Umbilical cord (tissue), 2 donors: ENCODE measurements around the gene SFTA2. TPM values are rescaled to one million over a fixed set of nuclear protein-coding genes. Genes with fewer than 3 reads are reported as not detected.
"Not testable (repeated sequence)": the region's sequence is repeated elsewhere in the genome, so short reads cannot be mapped to it uniquely, and the experiment has no call there.

Source experiments
- DNase-seq: peaks from one replicate; pipeline ENCODE4 v3.0.0-alpha.2; 2015; ENCODE audit warnings: low spot score
- total RNA-seq: library from RNA; depleted of rRNA; stranded (reverse); fragments of >200 nt; gene quantifications from one replicate; pipeline ENCODE4 v1.2.3, GENCODE V29; 2014; ENCODE audit warnings: low replicate concordance; ENCODE audit not compliant: insufficient read depth

Gene SFTA2
- total RNA-seq, 1 donor from 2014 or later = not detected

GRCh38 chr6:30942338-30943060, 10.5 kb upstream of the SFTA2 start:
- DNase-seq = peak; percentile 81

GRCh38 chr6:30940361-30940986, 8.5 kb upstream of the SFTA2 start, which contains the start of gene MUCL3:
Gene MUCL3 (plus strand): TSS chr6:30940973. CDS start chr6:30941000, 27 bp downstream.
- no peak for DNase-seq

DNA sequence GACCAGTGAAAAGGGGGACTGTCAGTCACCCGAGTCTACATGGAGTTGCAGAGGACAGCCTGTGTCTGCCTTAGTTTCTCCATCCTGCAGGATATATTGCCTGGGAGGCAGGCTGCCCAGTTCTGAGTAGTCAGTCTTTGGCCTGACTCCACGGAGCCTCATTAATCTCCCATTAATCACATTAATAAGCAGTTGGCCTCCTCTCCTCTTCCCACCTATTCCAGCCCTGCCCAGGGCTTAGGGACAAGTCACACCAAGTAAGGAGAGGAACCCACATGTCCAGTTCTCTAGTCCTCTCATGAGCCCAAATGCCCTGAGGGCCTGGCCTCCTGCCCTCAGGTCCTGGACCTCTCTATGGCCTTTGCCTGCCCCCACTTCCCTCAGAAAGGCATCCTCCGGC, 7.5 kb upstream of the SFTA2 start:
- no peak for DNase-seq

GRCh38 chr6:30938730-30939129, 6.8 kb upstream of the SFTA2 start:
- no peak for DNase-seq

GRCh38 chr6:30937265-30937664, 5.3 kb upstream of the SFTA2 start:
- DNase-seq = no peak

DNA sequence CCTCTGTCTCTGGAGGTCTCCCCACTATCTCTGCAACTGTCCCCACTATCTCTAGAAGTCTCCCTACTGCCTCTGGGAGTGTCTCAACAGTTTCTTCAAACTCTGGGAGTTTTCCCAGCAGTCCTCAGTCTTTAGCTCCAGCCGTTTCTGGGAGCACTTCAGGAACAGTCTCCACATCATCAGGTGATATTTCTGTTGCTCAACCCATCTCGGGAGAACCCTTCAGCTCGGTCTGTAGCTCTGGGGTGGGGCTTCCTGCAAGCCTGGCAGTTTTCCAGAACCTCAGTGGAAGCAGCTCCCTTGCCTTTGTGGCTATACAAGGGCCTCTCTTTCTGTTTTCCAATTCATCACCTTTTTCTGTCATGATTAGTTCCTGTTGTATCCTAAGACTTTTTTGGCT, 3.0 kb upstream of the SFTA2 start:
- no peak for DNase-seq

DNA sequence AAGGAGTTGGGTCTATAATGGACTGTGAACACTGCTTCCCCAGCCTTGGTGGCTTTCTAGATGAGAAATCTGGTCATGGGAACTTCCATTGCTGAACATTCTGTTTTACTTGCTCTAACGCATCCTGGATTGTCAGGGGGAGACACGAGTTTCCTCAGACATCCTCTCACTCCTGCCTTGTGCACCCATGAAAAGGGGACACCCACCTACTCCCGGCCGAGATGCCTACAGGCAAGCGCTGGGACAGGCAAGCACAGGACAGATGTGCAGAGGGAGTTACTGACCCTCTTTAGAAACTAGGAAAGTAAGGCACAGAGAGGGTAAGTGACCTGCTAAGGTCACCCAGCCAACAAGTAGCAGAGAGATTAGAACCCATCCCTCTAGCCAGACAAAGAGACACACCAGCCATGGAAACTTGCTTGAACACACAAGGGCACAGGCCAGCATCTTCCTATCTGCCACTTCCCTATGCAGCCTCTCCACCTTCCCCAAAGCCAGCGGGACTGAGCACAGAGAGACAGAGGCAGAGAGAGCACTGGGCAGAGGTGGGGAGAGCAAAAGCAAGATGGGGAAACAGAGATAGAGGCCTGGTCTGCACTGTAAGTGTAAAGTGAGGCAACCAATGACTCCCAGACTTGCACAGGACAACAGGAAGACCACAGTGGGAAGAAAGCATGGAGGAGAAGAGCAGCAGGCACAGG, 845 bp upstream of the SFTA2 start:
- no peak for DNase-seq

DNA sequence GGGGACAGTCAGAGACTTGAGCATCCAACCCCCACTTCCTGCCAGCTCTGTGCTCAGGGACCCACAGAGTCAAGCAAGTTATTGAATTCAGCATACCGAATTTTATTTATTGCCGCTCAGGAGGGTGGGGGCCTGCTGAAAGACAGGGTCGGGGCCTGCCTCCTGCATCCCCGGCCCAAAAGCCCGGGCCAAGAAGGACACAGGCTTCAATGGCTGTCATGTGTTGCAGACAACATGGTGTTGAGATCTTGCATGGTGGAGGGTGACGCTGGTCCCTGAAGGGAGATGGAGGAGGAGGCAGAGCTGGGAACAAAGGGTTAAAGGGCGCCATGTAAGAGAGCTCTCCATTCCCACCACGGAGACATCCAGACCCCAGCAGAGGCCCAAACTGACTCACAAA, 698 bp downstream of the SFTA2 start:
- DNase-seq = no peak

DNA sequence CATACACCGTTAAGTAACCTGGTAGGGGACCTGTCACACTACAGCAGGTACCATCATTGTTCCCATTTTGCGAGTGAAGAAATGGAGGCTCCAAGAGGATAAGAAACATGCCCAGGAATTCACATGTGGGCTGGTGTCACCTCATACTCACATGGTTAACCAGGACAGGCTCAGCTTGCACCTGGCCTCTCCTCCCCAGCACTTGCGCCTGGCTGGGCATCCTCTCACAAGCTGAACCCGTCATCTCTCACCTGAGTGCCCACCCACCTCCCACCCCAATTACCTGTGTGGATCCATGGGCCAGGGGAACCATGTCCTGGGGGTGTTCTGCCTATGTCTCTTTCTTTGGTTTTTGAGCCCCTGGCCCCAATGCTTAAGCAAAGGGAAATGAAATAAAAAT, 1.5 kb downstream of the SFTA2 start:
- no peak for DNase-seq

DNA sequence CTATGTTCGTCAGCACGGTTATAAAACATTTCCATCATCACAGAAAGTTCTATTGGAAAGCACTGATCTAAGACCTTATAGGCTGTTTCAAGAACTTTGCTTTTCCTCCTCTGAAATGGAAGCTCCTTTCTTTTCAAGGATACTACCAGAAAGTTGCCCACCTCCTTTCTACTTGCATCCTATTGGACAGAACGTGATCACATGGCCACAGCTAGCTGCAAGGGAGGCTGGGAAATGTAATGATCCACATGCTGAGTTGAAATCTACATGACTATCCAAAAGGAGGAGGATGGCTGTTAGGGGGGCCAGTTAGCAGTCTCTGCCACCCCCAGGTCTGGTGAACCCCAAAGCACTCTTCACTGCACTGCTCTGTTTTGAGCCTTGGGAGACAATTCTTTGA, 3.3 kb downstream of the SFTA2 start:
- DNase-seq = no peak

GRCh38 chr6:30927080-30927479, 4.9 kb downstream of the SFTA2 start:
- not testable (repeated sequence) for DNase-seq

DNA sequence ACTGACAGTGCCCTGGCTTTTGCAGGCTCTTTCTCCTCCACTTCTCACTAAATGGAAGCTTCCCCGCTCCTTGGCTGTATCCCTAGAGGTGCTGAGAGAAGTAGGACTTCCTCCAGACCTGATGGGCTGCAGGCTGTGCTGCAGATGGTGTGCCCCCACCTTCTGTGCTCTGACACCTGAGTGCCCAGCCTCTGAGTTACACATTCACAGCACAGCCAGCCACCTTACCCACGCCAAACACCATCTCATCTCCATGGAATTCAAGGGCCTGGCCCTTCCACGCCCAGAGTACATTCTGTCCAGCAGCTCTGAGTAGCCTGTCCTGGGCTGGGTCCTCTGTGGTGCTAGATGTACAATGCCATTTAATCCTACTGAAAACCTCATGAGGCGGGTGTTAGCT, 5.3 kb downstream of the SFTA2 start:
- DNase-seq = no peak

DNA sequence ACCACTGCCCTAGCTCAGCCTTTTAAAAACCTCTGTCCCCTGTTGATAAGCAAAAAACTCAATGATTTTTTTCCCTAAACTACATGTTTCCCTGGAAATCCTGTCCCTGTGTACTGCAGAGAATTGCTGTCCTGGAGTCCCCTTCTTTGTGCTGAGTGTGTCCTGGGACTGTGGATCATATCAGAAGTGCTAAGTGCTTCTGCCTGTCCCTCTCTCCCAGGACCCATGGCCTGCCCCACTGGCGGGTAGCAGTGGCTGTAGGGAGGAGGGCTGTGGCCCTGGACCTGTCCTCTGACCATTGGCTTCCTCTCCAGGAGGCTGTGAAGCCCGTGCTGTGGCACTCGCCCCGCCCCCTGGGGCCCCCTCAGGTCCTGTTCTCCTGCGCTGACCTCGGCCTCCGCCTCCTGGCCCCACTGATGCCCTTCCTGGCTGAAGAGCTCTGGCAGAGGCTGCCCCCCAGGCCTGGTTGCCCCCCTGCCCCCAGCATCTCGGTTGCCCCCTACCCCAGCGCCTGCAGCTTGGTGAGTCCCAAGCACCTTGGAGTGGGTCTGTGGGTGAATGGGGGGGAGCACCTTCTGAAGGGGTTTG, 7.8 kb downstream of the SFTA2 start:
- DNase-seq = not testable (repeated sequence)

GRCh38 chr6:30922447-30922852, 9.5 kb downstream of the SFTA2 start:
- DNase-seq = no peak

- DNase-seq = no peak
Measured at GRCh38 chr6:30918670-30919069, 13.3 kb downstream of the SFTA2 start.

DNA sequence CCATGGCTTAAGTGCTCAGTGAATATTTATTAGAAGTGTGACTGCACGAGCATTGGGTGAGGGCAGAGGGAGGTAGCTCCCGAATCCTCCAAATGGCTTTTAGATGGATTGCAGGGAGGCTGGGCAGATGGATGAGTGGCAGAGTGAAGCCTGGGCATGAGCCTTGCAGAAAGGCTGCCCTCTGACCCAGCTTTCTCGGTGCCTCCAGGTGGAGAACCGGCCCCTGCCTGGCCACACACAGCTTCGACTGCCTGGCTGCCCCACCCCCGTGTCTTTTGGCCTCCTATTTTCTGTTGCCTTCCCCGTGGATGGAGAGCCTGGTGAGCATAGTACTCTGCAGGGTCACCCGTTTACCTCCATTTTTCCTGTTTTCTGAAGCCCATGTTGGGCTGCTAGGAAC, 14.5 kb downstream of the SFTA2 start:
- no peak for DNase-seq

GRCh38 chr6:30917041-30917440, 14.9 kb downstream of the SFTA2 start:
- DNase-seq = no peak

- peak; percentile 83 for DNase-seq
Measured at GRCh38 chr6:30915591-30915946, 16.4 kb downstream of the SFTA2 start.

GRCh38 chr6:30914854-30915590, 16.9 kb downstream of the SFTA2 start:
- no peak for DNase-seq

- DNase-seq = peak; percentile 96
Measured at GRCh38 chr6:30914076-30914853, 17.7 kb downstream of the SFTA2 start, which contains the start of gene VARS2. Gene VARS2 (plus strand): TSS chr6:30914238. CDS start chr6:30914837, 599 bp downstream.

DNA sequence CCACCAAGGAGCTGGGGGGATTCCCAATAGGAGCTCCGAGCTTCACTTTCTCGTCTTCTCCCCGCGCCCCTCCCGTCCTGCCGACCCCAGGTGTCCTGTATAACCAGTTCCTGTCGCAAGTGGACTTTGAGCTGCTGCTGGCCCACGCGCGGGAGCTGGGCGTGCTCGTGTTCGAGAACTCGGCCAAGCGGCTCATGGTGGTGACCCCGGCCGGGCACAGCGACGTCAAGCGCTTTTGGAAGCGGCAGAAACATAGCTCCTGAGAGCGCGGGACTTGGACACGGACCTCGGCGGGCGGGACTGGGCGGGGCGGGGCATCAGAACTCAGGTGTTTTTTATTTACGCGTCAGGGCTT, 18.3 kb downstream of the SFTA2 start:
- no peak for DNase-seq
